ENCODE results near the gene MTMR10.

DNA sequence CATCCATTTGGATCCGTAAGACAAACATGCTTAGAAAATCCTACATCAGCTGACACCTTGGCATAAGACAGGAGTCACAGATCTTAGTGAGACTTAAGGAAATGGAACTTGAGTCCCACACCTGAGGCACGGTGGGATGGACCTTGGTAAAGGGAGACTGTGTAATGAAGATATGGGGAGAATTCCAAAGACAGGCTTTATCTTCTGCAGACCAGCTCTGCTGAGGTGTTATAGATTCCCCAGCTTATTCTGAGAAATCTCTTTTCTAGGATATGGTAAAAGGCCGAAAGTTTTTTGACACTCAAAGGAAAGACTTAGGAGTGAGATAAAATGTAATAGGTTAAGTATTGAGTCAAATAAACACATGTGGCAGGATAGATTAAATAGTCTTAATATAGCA lies 8.3 kb upstream of the MTMR10 start:
- no peak for TF ChIP-seq EZH2 (IDR thresholded peaks at IDR 0.05; ENCODE audit: insufficient read depth, low read length)
- TF ChIP-seq, protein P1, sequence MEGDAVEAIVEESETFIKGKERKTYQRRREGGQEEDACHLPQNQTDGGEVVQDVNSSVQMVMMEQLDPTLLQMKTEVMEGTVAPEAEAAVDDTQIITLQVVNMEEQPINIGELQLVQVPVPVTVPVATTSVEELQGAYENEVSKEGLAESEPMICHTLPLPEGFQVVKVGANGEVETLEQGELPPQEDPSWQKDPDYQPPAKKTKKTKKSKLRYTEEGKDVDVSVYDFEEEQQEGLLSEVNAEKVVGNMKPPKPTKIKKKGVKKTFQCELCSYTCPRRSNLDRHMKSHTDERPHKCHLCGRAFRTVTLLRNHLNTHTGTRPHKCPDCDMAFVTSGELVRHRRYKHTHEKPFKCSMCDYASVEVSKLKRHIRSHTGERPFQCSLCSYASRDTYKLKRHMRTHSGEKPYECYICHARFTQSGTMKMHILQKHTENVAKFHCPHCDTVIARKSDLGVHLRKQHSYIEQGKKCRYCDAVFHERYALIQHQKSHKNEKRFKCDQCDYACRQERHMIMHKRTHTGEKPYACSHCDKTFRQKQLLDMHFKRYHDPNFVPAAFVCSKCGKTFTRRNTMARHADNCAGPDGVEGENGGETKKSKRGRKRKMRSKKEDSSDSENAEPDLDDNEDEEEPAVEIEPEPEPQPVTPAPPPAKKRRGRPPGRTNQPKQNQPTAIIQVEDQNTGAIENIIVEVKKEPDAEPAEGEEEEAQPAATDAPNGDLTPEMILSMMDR (IDR thresholded peaks at IDR 0.05; ENCODE audit: insufficient read depth, low read depth, low read length): no peak

Measured in astrocyte (in vitro differentiated cells and primary cell).